ENCODE data around the gene BICRAL. TPM values are rescaled to one million over a fixed set of nuclear protein-coding genes. Genes with fewer than 3 reads are reported as not detected.
A peak's percentile ranks its signal among the peaks of the same experiment; 100 is the strongest.
"Not testable (repeated sequence)": the region's sequence is repeated elsewhere in the genome, so short reads cannot be mapped to it uniquely, and the experiment has no call there.

BICRAL gene
- total RNA-seq, 1 donor from 2014 or later: 12.0 TPM

DNA sequence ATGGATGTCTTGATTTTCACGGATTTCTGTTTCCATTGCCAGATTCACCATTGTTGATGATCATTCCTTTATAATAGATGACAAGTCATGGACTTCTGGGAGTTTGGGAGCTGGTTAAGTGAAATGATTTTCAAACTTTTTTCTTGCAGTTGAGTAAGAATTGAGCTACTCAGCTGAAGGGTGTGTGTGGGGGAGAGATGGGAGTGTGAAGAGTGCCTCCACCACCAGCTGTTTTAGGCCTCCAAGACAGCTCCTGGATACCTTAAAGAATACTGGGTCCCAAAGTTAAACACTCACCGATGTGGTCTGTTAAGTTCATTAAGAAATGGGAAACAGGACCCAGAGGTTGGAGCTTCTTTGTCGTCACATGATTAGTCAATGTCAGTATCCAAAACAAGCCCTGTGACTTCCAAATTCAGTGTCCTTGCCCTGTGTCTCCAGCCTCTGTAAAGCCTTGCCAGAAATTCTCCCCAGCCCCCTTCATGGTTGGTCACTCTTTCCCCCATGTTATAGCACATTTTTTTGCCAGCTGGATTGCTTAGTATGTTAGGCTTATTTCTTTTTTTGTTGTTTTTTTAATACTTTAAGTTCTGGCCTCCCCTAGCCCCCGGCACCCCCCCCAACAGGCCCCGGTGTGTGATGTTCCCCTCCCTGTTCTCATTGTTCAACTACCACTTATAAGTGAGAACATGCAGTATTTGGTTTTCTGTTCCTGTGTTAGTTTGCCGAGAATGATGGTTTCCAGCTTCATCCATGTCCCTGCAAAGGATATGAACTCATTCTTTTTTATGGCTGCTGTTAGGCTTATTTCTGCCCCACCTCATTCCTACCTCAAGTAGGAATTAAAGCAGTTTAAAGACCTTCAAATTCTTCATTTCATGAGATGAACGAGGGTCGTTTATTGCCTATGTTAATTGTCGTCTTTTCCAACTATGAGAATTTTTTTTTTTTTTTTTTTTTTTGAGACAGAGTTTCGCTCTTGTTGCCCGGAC, 26.9 kb downstream of the BICRAL start:
- H3K4me3 ChIP-seq: no peak overlapping the region
- peak overlapping the region; percentile 55 for H3K27ac ChIP-seq (replicated peaks)
- H3K27me3 ChIP-seq (ENCODE audit: low read depth): no peaks in the 10 kb centered on the region

DNA sequence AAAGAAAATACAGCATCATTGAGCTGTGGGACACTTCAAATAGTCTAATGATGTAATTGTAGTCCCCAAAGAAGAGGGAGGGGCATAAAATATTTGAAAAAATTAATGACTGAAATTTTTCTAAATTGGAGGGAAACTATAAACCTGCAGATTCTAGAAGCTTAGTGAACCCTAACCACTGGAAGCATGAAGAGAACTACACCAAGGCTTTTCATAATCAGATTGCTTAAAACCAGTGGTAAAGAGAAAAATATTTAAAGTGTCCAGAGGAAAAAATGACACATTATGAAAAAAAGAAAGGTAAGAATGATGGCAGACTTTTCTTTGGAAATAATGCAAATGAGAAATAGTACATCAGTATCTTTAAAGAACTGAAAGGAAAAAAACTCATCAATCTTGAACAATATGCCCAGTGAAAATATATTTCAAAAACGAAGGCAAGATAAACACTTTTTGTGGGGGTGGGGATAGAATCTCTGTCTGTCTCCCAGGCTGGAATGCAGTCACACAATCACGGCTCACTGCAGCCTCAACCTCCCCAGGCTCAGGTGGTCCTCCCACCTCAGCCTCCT, 31.3 kb downstream of the BICRAL start:
- no peaks in the 10 kb centered on the region for H3K36me3 ChIP-seq
- H3K27me3 ChIP-seq (ENCODE audit: low read depth): no peaks in the 10 kb centered on the region
- no peaks in the 10 kb centered on the region for H3K9me3 ChIP-seq (replicated peaks)
- no peak overlapping the region for H3K27ac ChIP-seq (replicated peaks)
- no peak overlapping the region for H3K4me3 ChIP-seq
- TF ChIP-seq, protein P1, sequence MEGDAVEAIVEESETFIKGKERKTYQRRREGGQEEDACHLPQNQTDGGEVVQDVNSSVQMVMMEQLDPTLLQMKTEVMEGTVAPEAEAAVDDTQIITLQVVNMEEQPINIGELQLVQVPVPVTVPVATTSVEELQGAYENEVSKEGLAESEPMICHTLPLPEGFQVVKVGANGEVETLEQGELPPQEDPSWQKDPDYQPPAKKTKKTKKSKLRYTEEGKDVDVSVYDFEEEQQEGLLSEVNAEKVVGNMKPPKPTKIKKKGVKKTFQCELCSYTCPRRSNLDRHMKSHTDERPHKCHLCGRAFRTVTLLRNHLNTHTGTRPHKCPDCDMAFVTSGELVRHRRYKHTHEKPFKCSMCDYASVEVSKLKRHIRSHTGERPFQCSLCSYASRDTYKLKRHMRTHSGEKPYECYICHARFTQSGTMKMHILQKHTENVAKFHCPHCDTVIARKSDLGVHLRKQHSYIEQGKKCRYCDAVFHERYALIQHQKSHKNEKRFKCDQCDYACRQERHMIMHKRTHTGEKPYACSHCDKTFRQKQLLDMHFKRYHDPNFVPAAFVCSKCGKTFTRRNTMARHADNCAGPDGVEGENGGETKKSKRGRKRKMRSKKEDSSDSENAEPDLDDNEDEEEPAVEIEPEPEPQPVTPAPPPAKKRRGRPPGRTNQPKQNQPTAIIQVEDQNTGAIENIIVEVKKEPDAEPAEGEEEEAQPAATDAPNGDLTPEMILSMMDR (IDR thresholded peaks at IDR 0.05; ENCODE audit: borderline replicate concordance): no peak
- DNase-seq: no peak
- intact Hi-C loops (cut with micrococcal nuclease): no loop called here
- peaks cover 15% of the 10 kb centered on the region for H3K4me1 ChIP-seq

More for the DNA sequence above, 26.9 kb downstream of the BICRAL start:
- Histone ChIP-seq H3K4me1 (peaks cover 24% of the 10 kb centered on the region), H3K36me3 (no peaks in the 10 kb centered on the region), H3K9me3 (replicated peaks) (no peaks in the 10 kb centered on the region)
- intact Hi-C loops (cut with micrococcal nuclease): no loop called here
- DNase-seq: no peak
- TF ChIP-seq, protein P1 (IDR thresholded peaks at IDR 0.05; ENCODE audit: borderline replicate concordance): no peak

- DNase-seq: no peak
- TF ChIP-seq, protein P1 (IDR thresholded peaks at IDR 0.05; ENCODE audit: borderline replicate concordance): no peak
- intact Hi-C loops (cut with micrococcal nuclease): no loop called here
- H3K4me1 ChIP-seq: peaks cover 7% of the 10 kb centered on the region
- no peak overlapping the region for H3K27ac ChIP-seq (replicated peaks)
- no peak overlapping the region for H3K4me3 ChIP-seq
- H3K9me3 ChIP-seq (replicated peaks): no peaks in the 10 kb centered on the region
- no peaks in the 10 kb centered on the region for H3K27me3 ChIP-seq (ENCODE audit: low read depth)
- no peaks in the 10 kb centered on the region for H3K36me3 ChIP-seq
Observed at GRCh38 chr6:42813906-42814444, 32.1 kb downstream of the BICRAL start.

DNA sequence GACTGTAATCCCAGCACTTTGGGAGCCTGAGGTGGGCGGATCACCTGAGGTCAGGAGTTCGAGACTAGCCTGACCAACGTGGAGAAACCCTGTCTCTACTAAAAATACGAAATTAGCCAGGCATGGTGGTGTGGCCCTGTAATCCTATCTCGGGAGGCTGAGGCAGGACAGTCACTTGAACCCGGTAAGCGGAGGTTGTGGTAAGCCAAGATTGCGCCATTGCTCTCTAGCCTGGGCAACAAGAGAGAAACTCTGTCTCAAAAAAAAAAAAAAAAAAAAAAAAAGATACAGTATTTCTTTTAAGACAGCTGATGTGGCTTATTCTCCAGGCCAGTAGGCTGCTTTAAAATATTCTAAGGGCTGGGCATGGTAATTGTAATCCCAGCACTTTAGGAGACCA, 33.9 kb downstream of the BICRAL start:
- peaks cover 13% of the 10 kb centered on the region for H3K4me1 ChIP-seq
- intact Hi-C loops (cut with micrococcal nuclease); H3K4me3 ChIP-seq; DNase-seq; H3K27me3 ChIP-seq (ENCODE audit: low read depth); H3K36me3 ChIP-seq; H3K27ac ChIP-seq (replicated peaks); H3K9me3 ChIP-seq (replicated peaks): not testable (repeated sequence)

- H3K4me1 ChIP-seq: peaks cover 29% of the 10 kb centered on the region
- H3K4me3 ChIP-seq: no peak overlapping the region
- peaks cover 9% of the 10 kb centered on the region for H3K36me3 ChIP-seq
- intact Hi-C loops (cut with micrococcal nuclease): no loop called here
- H3K27me3 ChIP-seq (ENCODE audit: low read depth): no peaks in the 10 kb centered on the region
- H3K27ac ChIP-seq (replicated peaks): no peak overlapping the region
- H3K9me3 ChIP-seq (replicated peaks): no peaks in the 10 kb centered on the region
- TF ChIP-seq, protein P1 (IDR thresholded peaks at IDR 0.05; ENCODE audit: borderline replicate concordance): no peak
- DNase-seq: no peak
Observed at GRCh38 chr6:42817907-42818306, 36.1 kb downstream of the BICRAL start.
